Effector memory CD8-positive, alpha-beta T cell (primary cell): ENCODE results near the gene MGAT4A.
A peak's percentile ranks its signal among the peaks of the same experiment; 100 is the strongest.

Experiments used
- ATAC-seq: fragments of 150-1000 bp; cut with Tn5 transposase; replicated peaks from 2 replicates; pipeline ENCODE4 v1.10.0; 2021; ENCODE audit warnings: mild to moderate bottlenecking, moderate library complexity
- DNase-seq, 3 experiments: peaks; one replicate each; pipeline ENCODE4 v3.0.0; 2021
- H3K27ac Mint-ChIP-seq, 2 donors: one replicate each; pipeline ENCODE4 v1.8.0; 2022; ENCODE audit warnings: mild to moderate bottlenecking in 2 of 2, mixed read lengths in 2 of 2, moderate library complexity in 2 of 2
- H3K27me3 Mint-ChIP-seq, 2 donors: one replicate each; pipeline ENCODE4 v1.8.0; 2022; ENCODE audit warnings: mixed read lengths in 2 of 2
- H3K36me3 Mint-ChIP-seq: one replicate; pipeline ENCODE4 v1.8.0; 2022; ENCODE audit warnings: mild to moderate bottlenecking, moderate library complexity, mixed read lengths; ENCODE audit not compliant: insufficient read depth
- H3K4me1 Mint-ChIP-seq, 2 donors: one replicate each; pipeline ENCODE4 v1.8.0; 2022; ENCODE audit warnings: low read depth in 2 of 2, mixed read lengths in 2 of 2
- H3K4me3 Mint-ChIP-seq, 2 donors: one replicate each; pipeline ENCODE4 v1.8.0; 2022; ENCODE audit warnings: mild to moderate bottlenecking in 2 of 2, mixed read lengths in 2 of 2, moderate library complexity in 2 of 2
- H3K9me3 Mint-ChIP-seq, 2 donors: one replicate each; pipeline ENCODE4 v1.8.0; 2022; ENCODE audit warnings: mixed read lengths in 2 of 2
- total RNA-seq, 9 experiments: gene quantifications; one replicate each; lab custom pipeline; 2026; lab: John Stamatoyannopoulos, UW

MGAT4A gene
- total RNA-seq: 94.3 to 431 (median 192) reads per million in 9 experiments

GRCh38 chr2:98731041-98731893 is at the start of gene MGAT4A:
TSS of gene MGAT4A (minus strand) at chr2:98731132. CDS start at chr2:98726332, 4,800 bp downstream.
- peak; percentile 82 for ATAC-seq
- Mint-ChIP-seq H3K27ac (peak within 1 kb of the TSS; percentile 89 to 91), H3K4me1 (peaks cover 41 to 68% of the 10 kb centered on the region in 2 donors), H3K4me3 (peak within 1 kb of the TSS; percentile 85 to 93), H3K9me3 (no peaks in the 10 kb centered on the region), H3K36me3 (peaks cover 23% of the 10 kb centered on the region), H3K27me3 (no peaks in the 10 kb centered on the region)
- peak; percentile 71 to 76 (median 74) for DNase-seq

DNA sequence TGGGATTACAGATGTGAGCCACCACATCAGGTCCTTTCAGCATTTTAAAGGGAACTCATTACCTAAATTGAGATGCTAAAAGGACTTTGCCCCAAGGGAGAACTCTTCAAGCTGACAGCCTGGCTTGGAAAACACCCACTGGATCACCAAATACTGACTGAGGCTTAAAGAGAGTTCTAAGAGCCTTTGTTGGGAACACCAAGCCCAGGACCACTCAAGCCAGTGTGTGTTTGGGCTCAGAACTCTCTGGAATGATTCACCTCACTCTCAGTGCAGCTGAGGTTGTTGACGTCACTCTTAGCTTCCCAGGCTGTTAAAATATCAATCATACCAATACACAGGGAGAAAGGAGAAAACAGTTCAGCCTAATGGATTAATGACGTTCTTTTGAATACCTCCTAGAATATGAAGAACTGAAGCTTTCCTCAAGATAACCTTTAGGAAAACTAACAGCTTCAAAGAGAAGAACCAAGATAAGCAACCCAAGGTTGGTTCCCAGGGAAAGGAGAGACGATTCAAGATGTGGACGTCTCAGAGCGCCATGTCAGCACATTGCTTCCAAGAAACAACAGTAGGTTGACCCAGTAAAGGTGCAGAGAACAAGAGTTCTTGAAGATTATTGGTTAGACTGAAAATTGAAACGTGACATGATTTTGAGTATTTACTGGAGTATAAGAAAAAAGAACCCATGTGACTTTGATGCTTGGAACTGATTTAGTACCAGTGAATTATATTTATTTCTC is 48.0 kb upstream of the MGAT4A start:
- peak overlapping the region in 1 of 2 donors; percentile 89 for H3K27ac Mint-ChIP-seq
- ATAC-seq: no peak
- H3K4me1 Mint-ChIP-seq: peaks cover 3 to 9% of the 10 kb centered on the region in 2 donors
- peaks cover 1 to 11% of the 10 kb centered on the region in 2 donors for H3K9me3 Mint-ChIP-seq
- no peak overlapping the region for H3K4me3 Mint-ChIP-seq
- no peaks in the 10 kb centered on the region for H3K36me3 Mint-ChIP-seq
- H3K27me3 Mint-ChIP-seq: no peaks in the 10 kb centered on the region
- DNase-seq: no peak

DNA sequence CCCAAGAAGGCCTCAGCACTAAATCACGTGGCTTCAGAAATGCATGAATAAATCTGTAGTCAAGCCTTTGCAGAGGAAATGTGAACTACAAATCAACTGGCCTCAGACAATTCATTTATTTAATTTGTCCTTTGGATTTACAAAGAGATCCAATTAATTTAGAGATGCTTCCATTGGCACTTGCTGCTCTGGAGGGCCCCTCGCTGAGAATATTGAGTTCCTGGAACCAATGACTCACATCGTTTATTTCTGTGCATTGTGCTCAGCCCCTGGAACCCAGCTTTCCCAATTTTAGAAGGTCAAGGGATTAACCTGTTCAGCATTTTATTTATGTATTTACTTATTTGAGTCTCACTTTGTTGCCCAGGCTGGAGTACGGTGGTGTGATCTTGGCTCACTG is 47.2 kb upstream of the MGAT4A start:
- Mint-ChIP-seq H3K9me3 (peaks cover 1 to 11% of the 10 kb centered on the region in 2 donors), H3K4me1 (peaks cover 11% of the 10 kb centered on the region in 2 donors), H3K4me3 (no peak overlapping the region), H3K27me3 (no peaks in the 10 kb centered on the region), H3K36me3 (no peaks in the 10 kb centered on the region), H3K27ac (no peak overlapping the region)
- DNase-seq: no peak
- no peak for ATAC-seq

DNA sequence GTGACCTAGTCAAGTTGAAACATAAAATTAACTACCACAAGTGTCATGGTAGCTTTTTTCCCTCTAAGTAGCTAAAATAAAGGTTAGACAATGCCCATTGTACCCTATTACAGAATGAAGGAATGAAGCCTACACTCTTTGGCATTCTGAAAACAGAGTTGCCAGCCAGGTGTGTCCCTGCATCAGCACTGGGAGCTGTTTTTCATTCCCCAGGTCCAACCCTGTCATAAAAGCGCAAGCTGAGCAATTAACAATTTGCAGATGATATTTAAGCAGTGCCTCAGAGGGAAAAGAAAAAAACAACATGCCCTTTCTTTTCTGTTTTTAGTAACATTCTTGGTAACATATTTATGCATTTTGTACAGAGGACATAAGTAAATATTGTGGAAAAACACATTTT is 46.8 kb upstream of the MGAT4A start:
- no peak overlapping the region for H3K4me3 Mint-ChIP-seq
- H3K36me3 Mint-ChIP-seq: no peaks in the 10 kb centered on the region
- no peak for DNase-seq
- peaks cover 15% of the 10 kb centered on the region in 2 donors for H3K4me1 Mint-ChIP-seq
- no peak for ATAC-seq
- H3K9me3 Mint-ChIP-seq: peaks cover 1 to 11% of the 10 kb centered on the region in 2 donors
- H3K27me3 Mint-ChIP-seq: no peaks in the 10 kb centered on the region
- no peak overlapping the region for H3K27ac Mint-ChIP-seq

DNA sequence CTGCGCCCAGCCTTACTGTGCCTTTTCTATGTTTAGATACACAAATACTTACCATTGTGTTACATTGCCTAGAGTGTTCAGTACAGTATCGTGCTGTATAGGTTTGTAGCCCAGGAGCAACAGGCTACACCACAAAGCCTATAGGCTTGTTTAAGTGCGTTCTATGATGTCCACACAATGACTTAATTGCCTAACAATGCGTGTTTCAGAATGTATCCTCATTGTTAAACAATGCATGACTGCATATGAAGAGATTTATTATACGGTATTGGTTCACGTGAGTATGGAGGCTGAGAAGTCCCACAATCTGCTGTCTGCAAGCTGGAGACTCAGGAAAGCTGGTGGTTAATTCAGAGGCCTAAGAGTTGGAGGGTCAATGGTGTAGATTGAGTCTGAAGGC is 46.1 kb upstream of the MGAT4A start:
- Mint-ChIP-seq H3K4me1 (peaks cover 20% of the 10 kb centered on the region in 2 donors), H3K4me3 (no peak overlapping the region), H3K27ac (peak overlapping the region in 1 of 2 donors; percentile 52), H3K36me3 (peaks cover 3% of the 10 kb centered on the region), H3K9me3 (peaks cover 0 to 6% of the 10 kb centered on the region in 2 donors), H3K27me3 (no peaks in the 10 kb centered on the region)
- ATAC-seq: no peak
- no peak for DNase-seq

DNA sequence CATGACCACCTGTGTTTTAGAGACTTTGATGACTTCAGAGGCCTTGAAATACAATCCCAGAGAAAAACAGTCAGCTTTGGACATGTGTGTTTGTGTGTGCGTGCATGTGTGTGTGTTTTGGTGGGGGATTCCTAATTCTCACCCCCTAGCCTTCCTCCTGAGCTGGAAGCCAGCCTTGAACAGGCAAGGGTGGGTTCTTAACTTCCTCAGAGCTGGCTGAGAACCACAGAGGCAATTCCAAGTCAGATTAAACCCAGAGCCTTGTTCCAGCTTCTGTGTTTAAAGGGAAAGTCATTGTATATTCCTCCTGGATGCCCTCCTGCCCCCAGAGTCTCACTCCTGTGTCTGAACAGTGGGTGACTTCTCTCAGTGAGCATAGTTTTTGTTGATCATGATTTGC is 45.2 kb upstream of the MGAT4A start:
- peaks cover 12% of the 10 kb centered on the region for H3K36me3 Mint-ChIP-seq
- no peak overlapping the region for H3K4me3 Mint-ChIP-seq
- H3K27me3 Mint-ChIP-seq: no peaks in the 10 kb centered on the region
- ATAC-seq: no peak
- DNase-seq: no peak
- no peaks in the 10 kb centered on the region for H3K9me3 Mint-ChIP-seq
- H3K4me1 Mint-ChIP-seq: peaks cover 28 to 29% of the 10 kb centered on the region in 2 donors
- no peak overlapping the region for H3K27ac Mint-ChIP-seq

DNA sequence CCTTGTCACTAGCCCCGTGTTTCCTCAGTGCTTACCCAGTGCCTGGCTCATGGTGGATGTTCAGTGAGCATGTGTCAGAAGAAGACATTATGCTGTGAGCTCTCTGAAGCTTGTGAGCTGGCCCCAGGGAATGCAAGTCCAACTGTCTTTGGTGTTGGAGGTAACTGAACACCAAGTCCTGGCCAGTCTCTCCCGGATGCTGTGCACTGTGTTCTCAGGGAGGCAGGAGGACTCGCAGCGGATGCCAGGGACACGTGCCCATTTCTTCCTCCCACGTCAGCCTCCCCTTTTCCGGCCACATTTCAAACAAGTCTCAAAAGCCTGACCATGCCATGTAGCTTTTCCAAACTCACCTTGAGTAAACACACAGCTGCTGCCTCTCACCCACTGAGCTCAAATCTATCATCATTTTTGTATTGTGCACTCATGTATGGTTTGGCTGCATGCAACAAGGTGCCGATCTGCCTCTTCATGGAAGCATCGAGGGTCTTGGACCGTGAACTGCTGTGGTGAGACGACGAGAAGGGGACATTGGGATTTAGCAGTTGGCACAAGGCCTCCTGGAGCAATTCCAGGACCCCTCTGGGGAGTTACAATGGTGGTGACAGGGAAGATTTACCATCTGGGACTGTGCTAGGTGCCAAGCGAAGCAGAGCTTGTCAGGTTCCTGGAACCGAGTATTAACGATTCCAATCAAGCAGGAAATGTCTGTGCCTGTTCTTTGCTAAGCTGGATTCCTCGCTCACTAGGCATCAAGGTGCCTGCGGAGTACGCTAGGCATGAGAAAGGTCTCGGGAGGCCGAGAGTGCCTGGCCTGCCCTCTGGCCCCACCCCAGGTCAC is 44.4 kb upstream of the MGAT4A start:
- peak overlapping the region; percentile 94 to 97 for H3K27ac Mint-ChIP-seq
- H3K27me3 Mint-ChIP-seq: no peaks in the 10 kb centered on the region
- no peak for DNase-seq
- no peak for ATAC-seq
- no peaks in the 10 kb centered on the region for H3K9me3 Mint-ChIP-seq
- peaks cover 20% of the 10 kb centered on the region for H3K36me3 Mint-ChIP-seq
- H3K4me1 Mint-ChIP-seq: peaks cover 33 to 36% of the 10 kb centered on the region in 2 donors
- H3K4me3 Mint-ChIP-seq: no peak overlapping the region

GRCh38 chr2:98773907-98774306 is 43.0 kb upstream of the MGAT4A start:
- Mint-ChIP-seq H3K4me3 (no peak overlapping the region), H3K4me1 (peaks cover 44 to 48% of the 10 kb centered on the region in 2 donors), H3K36me3 (peaks cover 25% of the 10 kb centered on the region), H3K27ac (peak overlapping the region; percentile 94 to 97), H3K27me3 (no peaks in the 10 kb centered on the region), H3K9me3 (no peaks in the 10 kb centered on the region)
- DNase-seq (no peak), ATAC-seq (no peak)

- H3K27me3 Mint-ChIP-seq: no peaks in the 10 kb centered on the region
- H3K27ac Mint-ChIP-seq: peak overlapping the region; percentile 94 to 97
- H3K4me3 Mint-ChIP-seq: peak overlapping the region; percentile 82 to 86
- H3K36me3 Mint-ChIP-seq: peaks cover 25% of the 10 kb centered on the region
- no peaks in the 10 kb centered on the region for H3K9me3 Mint-ChIP-seq
- DNase-seq: no peak
- H3K4me1 Mint-ChIP-seq: peaks cover 52 to 55% of the 10 kb centered on the region in 2 donors
- no peak for ATAC-seq
Measured at GRCh38 chr2:98773169-98773568, 42.2 kb upstream of the MGAT4A start.

GRCh38 chr2:98772536-98772935 is 41.6 kb upstream of the MGAT4A start:
- peaks cover 25% of the 10 kb centered on the region for H3K36me3 Mint-ChIP-seq
- H3K9me3 Mint-ChIP-seq: no peaks in the 10 kb centered on the region
- peaks cover 56 to 62% of the 10 kb centered on the region in 2 donors for H3K4me1 Mint-ChIP-seq
- ATAC-seq: no peak
- peak overlapping the region; percentile 94 to 97 for H3K27ac Mint-ChIP-seq
- no peak for DNase-seq
- H3K27me3 Mint-ChIP-seq: no peaks in the 10 kb centered on the region
- H3K4me3 Mint-ChIP-seq: peak overlapping the region; percentile 82 to 86

- H3K27ac Mint-ChIP-seq: peak overlapping the region; percentile 94 to 97
- H3K9me3 Mint-ChIP-seq: no peaks in the 10 kb centered on the region
- peaks cover 56 to 65% of the 10 kb centered on the region in 2 donors for H3K4me1 Mint-ChIP-seq
- H3K27me3 Mint-ChIP-seq: no peaks in the 10 kb centered on the region
- ATAC-seq: peak; percentile 71
- DNase-seq: peak; percentile 44 to 64 (median 52)
- H3K36me3 Mint-ChIP-seq: peaks cover 25% of the 10 kb centered on the region
- peak overlapping the region; percentile 82 to 86 for H3K4me3 Mint-ChIP-seq
Measured at GRCh38 chr2:98771721-98772524, 41.0 kb upstream of the MGAT4A start.

DNA sequence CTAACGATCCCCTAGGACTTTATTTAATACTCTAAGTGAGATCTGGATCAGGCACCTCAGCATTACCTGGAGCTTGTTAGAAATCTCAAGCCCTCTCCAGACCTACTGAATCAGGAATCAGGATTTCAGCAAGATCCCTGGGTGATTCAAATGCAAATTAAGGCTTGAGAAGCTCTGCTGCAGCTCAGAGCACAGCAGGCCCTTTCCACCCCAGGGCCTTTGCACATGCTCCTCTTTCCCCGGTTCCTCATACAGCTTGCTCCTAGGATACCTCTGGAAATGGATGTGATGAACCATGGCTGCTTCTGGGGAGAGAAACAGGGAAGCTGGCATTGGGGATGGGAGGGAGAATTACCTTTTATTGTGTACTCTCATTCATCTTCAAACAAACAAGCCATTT is 40.3 kb upstream of the MGAT4A start:
- no peak for DNase-seq
- Mint-ChIP-seq H3K36me3 (peaks cover 25% of the 10 kb centered on the region), H3K4me3 (peak overlapping the region; percentile 82 to 86), H3K27me3 (no peaks in the 10 kb centered on the region), H3K4me1 (peaks cover 63 to 70% of the 10 kb centered on the region in 2 donors), H3K27ac (peak overlapping the region; percentile 94 to 97), H3K9me3 (no peaks in the 10 kb centered on the region)
- no peak for ATAC-seq
